OCI-LY1 (cell line): ENCODE data around the gene PRDX1.

ENCODE experiments used
- H2AFZ ChIP-seq: fragments of 200-600 bp; sonication (generic), shearing (Covaris generic); 2 replicates; pipeline ENCODE4 v1.6.0; 2014; ENCODE audit warnings: antibody characterized with exemption, mild to moderate bottlenecking, low read length
- H3F3A ChIP-seq: fragments of 200-600 bp; sonication (generic), shearing (Covaris generic); 2 replicates; pipeline ENCODE4 v1.6.0; 2014; ENCODE audit warnings: mild to moderate bottlenecking, antibody characterized with exemption, low read length, moderate library complexity; ENCODE audit not compliant: insufficient read depth
- H3K27ac ChIP-seq: fragments of 200-600 bp; sonication (generic); 2 replicates; pipeline ENCODE4 v1.5.1; 2014; ENCODE audit warnings: low read length, mixed run types, mild to moderate bottlenecking, low read depth; ENCODE audit not compliant: poor library complexity, severe bottlenecking
- H3K27me3 ChIP-seq: fragments of 200-600 bp; sonication (generic); 2 replicates; pipeline ENCODE4 v1.6.0; 2014; ENCODE audit warnings: antibody characterized with exemption, mild to moderate bottlenecking, low read length, moderate library complexity; ENCODE audit not compliant: insufficient read depth
- H3K36me3 ChIP-seq: fragments of 200-600 bp; sonication (generic); 2 replicates; pipeline ENCODE4 v1.6.1; 2014; ENCODE audit warnings: mild to moderate bottlenecking, antibody characterized with exemption, low read length, moderate library complexity, mixed read lengths; ENCODE audit not compliant: insufficient read depth
- H3K4me1 ChIP-seq: fragments of 200-600 bp; sonication (generic); 2 replicates; pipeline ENCODE4 v1.5.1; 2014; ENCODE audit warnings: mild to moderate bottlenecking, low read length, moderate library complexity; ENCODE audit not compliant: insufficient read depth, severe bottlenecking
- H3K4me2 ChIP-seq: fragments of 200-600 bp; sonication (generic), shearing (Covaris generic); 2 replicates; pipeline ENCODE4 v1.6.1; 2014; ENCODE audit warnings: low read length
- H3K4me3 ChIP-seq: fragments of 200-600 bp; sonication (generic); 2 replicates; pipeline ENCODE4 v1.5.1; 2014; ENCODE audit warnings: low read length, low read depth, mild to moderate bottlenecking, mixed read lengths; ENCODE audit not compliant: poor library complexity, severe bottlenecking
- H3K79me2 ChIP-seq: fragments of 200-600 bp; shearing (Covaris generic); 2 replicates; pipeline ENCODE4 v1.6.1; 2016; ENCODE audit warnings: mixed run types, low read length, mixed read lengths; ENCODE audit not compliant: insufficient read depth
- H3K9ac ChIP-seq: fragments of 200-600 bp; sonication (generic), shearing (Covaris generic); 2 replicates; pipeline ENCODE4 v1.6.1; 2014; ENCODE audit warnings: mild to moderate bottlenecking, low read length, mixed read lengths
- H3K9me2 ChIP-seq: fragments of 200-600 bp; sonication (generic), shearing (Covaris generic); 2 replicates; pipeline ENCODE4 v1.6.1; 2014; ENCODE audit warnings: low read depth, mild to moderate bottlenecking, low read length, mixed read lengths
- H3K9me3 ChIP-seq: fragments of 200-600 bp; shearing (Covaris generic); 2 replicates; pipeline ENCODE4 v1.6.1; 2014; ENCODE audit warnings: low read length, mixed read lengths
- H4K20me1 ChIP-seq: fragments of 200-600 bp; sonication (generic), shearing (Covaris generic); 2 replicates; pipeline ENCODE4 v1.6.0; 2016; ENCODE audit warnings: mild to moderate bottlenecking, low read length; ENCODE audit not compliant: insufficient read depth
- EZH2 ChIP-seq: fragments of 200-600 bp; sonication (generic), shearing (Covaris generic); IDR thresholded peaks from 2 replicates; pipeline ENCODE4 v1.8.0; 2017; ENCODE audit warnings: borderline replicate concordance, mixed run types, mild to moderate bottlenecking, antibody characterized with exemption, low read length, moderate library complexity, mixed read lengths
- TF ChIP-seq, protein P1 (sequence below): fragments of 200-600 bp; sonication (generic), shearing (Covaris generic); IDR thresholded peaks from 2 replicates; pipeline ENCODE4 v1.5.1; 2017; ENCODE audit warnings: mild to moderate bottlenecking, antibody characterized with exemption, low read length, moderate library complexity, mixed read lengths

The PRDX1 gene

DNA sequence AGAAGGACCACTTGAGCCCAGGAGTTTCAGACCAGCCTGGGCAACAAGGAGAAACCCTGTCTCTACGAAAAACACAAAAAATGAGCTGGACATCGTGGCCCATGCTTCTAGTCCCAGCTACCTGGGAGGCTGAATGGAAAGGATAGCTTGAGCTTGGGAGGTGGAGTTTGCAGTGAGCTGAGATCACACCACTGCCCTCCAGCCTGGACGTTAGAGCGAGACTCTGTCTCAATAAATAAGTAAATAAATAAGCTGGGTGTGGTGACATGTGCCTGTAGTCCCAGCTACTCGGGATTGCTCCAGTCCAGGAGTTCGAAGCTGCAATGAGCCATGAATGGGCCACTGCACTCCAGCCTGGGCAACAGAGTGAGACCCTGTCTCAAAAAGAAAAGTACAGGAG lies 32.5 kb upstream of the PRDX1 start:
- H3K9me2 ChIP-seq: no peaks in the 10 kb centered on the region
- no peaks in the 10 kb centered on the region for H3K9me3 ChIP-seq
- H3K36me3 ChIP-seq: peaks cover 28% of the 10 kb centered on the region
- H3K27ac ChIP-seq: no peak overlapping the region
- peaks cover 25% of the 10 kb centered on the region for H3K4me1 ChIP-seq
- H3K27me3 ChIP-seq: no peaks in the 10 kb centered on the region
- H3K79me2 ChIP-seq: peaks cover 17% of the 10 kb centered on the region
- no peaks in the 10 kb centered on the region for H4K20me1 ChIP-seq
- no peak overlapping the region for H3K4me2 ChIP-seq
- no peak overlapping the region for H3K4me3 ChIP-seq
- H2AFZ ChIP-seq: no peak overlapping the region
- no peak overlapping the region for H3K9ac ChIP-seq
- TF ChIP-seq, protein P1, sequence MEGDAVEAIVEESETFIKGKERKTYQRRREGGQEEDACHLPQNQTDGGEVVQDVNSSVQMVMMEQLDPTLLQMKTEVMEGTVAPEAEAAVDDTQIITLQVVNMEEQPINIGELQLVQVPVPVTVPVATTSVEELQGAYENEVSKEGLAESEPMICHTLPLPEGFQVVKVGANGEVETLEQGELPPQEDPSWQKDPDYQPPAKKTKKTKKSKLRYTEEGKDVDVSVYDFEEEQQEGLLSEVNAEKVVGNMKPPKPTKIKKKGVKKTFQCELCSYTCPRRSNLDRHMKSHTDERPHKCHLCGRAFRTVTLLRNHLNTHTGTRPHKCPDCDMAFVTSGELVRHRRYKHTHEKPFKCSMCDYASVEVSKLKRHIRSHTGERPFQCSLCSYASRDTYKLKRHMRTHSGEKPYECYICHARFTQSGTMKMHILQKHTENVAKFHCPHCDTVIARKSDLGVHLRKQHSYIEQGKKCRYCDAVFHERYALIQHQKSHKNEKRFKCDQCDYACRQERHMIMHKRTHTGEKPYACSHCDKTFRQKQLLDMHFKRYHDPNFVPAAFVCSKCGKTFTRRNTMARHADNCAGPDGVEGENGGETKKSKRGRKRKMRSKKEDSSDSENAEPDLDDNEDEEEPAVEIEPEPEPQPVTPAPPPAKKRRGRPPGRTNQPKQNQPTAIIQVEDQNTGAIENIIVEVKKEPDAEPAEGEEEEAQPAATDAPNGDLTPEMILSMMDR: no peak
- TF ChIP-seq EZH2: no peak
- H3F3A ChIP-seq: no peaks in the 10 kb centered on the region

DNA sequence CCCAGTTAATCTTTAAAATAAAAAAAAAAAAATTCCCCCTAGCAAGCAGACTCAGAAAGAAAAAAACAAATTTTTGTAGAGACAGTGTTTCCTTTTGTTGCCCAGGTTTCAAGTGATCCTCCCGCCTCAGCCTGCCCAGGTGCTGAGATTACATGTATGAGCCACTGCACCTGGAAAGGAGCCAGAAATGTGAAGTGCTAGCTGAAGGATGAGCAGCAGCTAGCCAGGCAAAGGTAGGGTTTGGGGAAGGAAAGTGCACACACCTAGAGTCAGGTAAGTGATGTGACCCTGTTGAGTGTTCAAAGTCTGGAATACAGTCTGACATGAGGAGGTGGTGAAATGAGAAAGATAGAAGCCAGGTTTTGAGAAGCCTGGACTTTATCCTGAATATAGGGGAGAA lies 30.6 kb upstream of the PRDX1 start:
- Histone ChIP-seq H2AFZ (no peak overlapping the region), H3K9me2 (no peaks in the 10 kb centered on the region), H3K27me3 (no peaks in the 10 kb centered on the region), H3K4me2 (peak overlapping the region; percentile 59; the same call in 1 of the 2 replicates), H3K4me1 (peaks cover 23% of the 10 kb centered on the region), H3F3A (no peaks in the 10 kb centered on the region), H3K9me3 (no peaks in the 10 kb centered on the region), H3K27ac (no peak overlapping the region), H3K36me3 (peaks cover 24% of the 10 kb centered on the region), H3K79me2 (peaks cover 14% of the 10 kb centered on the region), H4K20me1 (no peaks in the 10 kb centered on the region), H3K9ac (0 out of 2 replicates have a peak overlapping the region, but pooled peaks have one; percentile 20), H3K4me3 (peak overlapping the region; percentile 75)
- TF ChIP-seq, protein P1: no peak
- no peak for TF ChIP-seq EZH2

DNA sequence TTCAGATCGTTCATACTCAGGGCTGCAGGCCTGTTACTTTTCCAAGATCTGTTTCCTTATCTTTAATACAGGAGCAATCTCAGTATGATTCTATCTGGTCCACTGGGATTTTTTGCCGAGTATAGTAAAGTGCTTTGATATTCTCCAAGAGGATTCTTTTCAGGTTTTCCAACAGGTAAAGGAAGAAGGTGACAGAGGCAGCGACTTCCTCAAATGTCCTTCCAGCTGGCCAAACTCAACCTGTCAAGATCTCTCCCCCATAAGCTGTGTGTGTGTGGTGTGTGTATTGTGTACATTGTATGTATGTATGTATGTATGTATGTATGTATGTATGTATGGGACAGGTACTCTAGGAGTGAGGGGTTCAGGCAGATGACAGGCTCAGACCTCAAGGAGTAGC lies 30.0 kb upstream of the PRDX1 start:
- peak overlapping the region; percentile 54 for H3K27ac ChIP-seq

More for the DNA sequence above, 30.0 kb upstream of the PRDX1 start:
- Histone ChIP-seq H3K79me2 (peaks cover 14% of the 10 kb centered on the region), H4K20me1 (no peaks in the 10 kb centered on the region), H2AFZ (no peak overlapping the region), H3K9me3 (no peaks in the 10 kb centered on the region), H3F3A (no peaks in the 10 kb centered on the region), H3K4me2 (peak overlapping the region; percentile 59), H3K27me3 (no peaks in the 10 kb centered on the region), H3K4me1 (peaks cover 19% of the 10 kb centered on the region), H3K9me2 (no peaks in the 10 kb centered on the region), H3K9ac (peak overlapping the region; percentile 78), H3K4me3 (peak overlapping the region; percentile 75), H3K36me3 (peaks cover 24% of the 10 kb centered on the region)
- TF ChIP-seq, protein P1: no peak
- no peak for TF ChIP-seq EZH2
